ENCODE results near the gene ADGRL3. TPM values are rescaled to one million over a fixed set of nuclear protein-coding genes. Genes with fewer than 3 reads are reported as not detected.

Gene ADGRL3
- total and polyA plus RNA-seq, 4 donors = 0.07 to 1.7 (median 0.82) TPM

DNA sequence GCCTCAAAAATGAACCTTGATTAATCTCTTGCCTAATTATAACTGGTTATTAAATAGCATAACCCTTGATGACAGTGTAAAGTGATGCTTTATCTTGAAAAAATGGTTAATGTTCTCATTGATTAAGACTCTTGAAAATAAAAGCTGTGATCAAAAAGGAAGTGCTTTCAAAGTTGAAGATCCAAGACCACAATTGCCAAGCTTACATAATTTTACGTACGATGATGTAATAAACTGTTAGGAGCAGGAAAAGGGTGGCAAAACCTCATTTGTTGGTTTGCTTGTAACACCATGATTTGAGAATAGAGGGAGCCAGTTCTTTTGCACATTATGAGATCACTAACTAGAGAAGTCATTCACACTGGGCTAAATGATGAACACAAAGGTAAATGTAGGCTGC lies 322.2 kb downstream of the ADGRL3 start (continued):
- TF ChIP-seq TAF1 (conservative IDR thresholded peaks at IDR 0.05) = no peak
- no peak for TF ChIP-seq RXRA (IDR thresholded peaks at IDR 0.05)
- no peak for TF ChIP-seq MAX (IDR thresholded peaks at IDR 0.05)

GRCh38 chr4:61527888-61528287 lies 327.8 kb downstream of the ADGRL3 start:
- no peak overlapping the region for H3K27ac ChIP-seq (ENCODE audit: low read depth in 1 of 2, low read length in 2 of 2)
- WGBS = 86% methylated on average over 4 of the region's 4 CpGs
- no peak for TF ChIP-seq YY1 (IDR thresholded peaks at IDR 0.05)
- TF ChIP-seq, protein P1, sequence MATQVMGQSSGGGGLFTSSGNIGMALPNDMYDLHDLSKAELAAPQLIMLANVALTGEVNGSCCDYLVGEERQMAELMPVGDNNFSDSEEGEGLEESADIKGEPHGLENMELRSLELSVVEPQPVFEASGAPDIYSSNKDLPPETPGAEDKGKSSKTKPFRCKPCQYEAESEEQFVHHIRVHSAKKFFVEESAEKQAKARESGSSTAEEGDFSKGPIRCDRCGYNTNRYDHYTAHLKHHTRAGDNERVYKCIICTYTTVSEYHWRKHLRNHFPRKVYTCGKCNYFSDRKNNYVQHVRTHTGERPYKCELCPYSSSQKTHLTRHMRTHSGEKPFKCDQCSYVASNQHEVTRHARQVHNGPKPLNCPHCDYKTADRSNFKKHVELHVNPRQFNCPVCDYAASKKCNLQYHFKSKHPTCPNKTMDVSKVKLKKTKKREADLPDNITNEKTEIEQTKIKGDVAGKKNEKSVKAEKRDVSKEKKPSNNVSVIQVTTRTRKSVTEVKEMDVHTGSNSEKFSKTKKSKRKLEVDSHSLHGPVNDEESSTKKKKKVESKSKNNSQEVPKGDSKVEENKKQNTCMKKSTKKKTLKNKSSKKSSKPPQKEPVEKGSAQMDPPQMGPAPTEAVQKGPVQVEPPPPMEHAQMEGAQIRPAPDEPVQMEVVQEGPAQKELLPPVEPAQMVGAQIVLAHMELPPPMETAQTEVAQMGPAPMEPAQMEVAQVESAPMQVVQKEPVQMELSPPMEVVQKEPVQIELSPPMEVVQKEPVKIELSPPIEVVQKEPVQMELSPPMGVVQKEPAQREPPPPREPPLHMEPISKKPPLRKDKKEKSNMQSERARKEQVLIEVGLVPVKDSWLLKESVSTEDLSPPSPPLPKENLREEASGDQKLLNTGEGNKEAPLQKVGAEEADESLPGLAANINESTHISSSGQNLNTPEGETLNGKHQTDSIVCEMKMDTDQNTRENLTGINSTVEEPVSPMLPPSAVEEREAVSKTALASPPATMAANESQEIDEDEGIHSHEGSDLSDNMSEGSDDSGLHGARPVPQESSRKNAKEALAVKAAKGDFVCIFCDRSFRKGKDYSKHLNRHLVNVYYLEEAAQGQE (IDR thresholded peaks at IDR 0.05) = no peak
- TF ChIP-seq HNF4G (IDR thresholded peaks at IDR 0.05) = no peak
- TF ChIP-seq RXRA (IDR thresholded peaks at IDR 0.05) = no peak
- no peak for TF ChIP-seq ZBTB33 (IDR thresholded peaks at IDR 0.05)
- TF ChIP-seq GABPA (IDR thresholded peaks at IDR 0.05 in 1 of 2, conservative IDR thresholded peaks at IDR 0.05 in 1 of 2) = no peak
- TF ChIP-seq FOXA1 (IDR thresholded peaks at IDR 0.05) = no peak
- no peak for TF ChIP-seq EGR1 (IDR thresholded peaks at IDR 0.05; ENCODE audit: low read depth in 2 of 2)
- no peak for TF ChIP-seq HNF4A (conservative IDR thresholded peaks at IDR 0.05)
- no peak for TF ChIP-seq NR2F2 (IDR thresholded peaks at IDR 0.05)
- TF ChIP-seq SP1 (IDR thresholded peaks at IDR 0.05) = no peak
- no peak for TF ChIP-seq TAF1 (conservative IDR thresholded peaks at IDR 0.05)
- no peak for TF ChIP-seq RAD21 (IDR thresholded peaks at IDR 0.05)
- TF ChIP-seq JUND (IDR thresholded peaks at IDR 0.05) = no peak
- H3K4me3 ChIP-seq (ENCODE audit: low read depth in 1 of 3, low read length in 3 of 3) = no peak overlapping the region
- H3K4me1 ChIP-seq (ENCODE audit: control insufficient read depth in 4 of 4, insufficient read depth in 4 of 4, low read length in 3 of 4) = no peaks in the 10 kb centered on the region
- no peaks in the 10 kb centered on the region for H3K27me3 ChIP-seq (ENCODE audit: control insufficient read depth in 4 of 4, insufficient read depth in 4 of 4, low read length in 3 of 4)
- H3K36me3 ChIP-seq (ENCODE audit: control insufficient read depth in 4 of 4, insufficient read depth in 3 of 4, low read depth in 1 of 4, low read length in 3 of 4) = no peaks in the 10 kb centered on the region
- no peak overlapping the region for H3K9ac ChIP-seq (ENCODE audit: low read depth in 1 of 2, low read length in 2 of 2)
- DNase-seq (ENCODE audit: low spot score) = no peak
- H3K9me3 ChIP-seq (ENCODE audit: control insufficient read depth in 4 of 4, low read length in 3 of 4) = no peaks in the 10 kb centered on the region

GRCh38 chr4:61528595-61528994 lies 328.5 kb downstream of the ADGRL3 start:
- Histone ChIP-seq H3K4me1 (ENCODE audit: control insufficient read depth in 4 of 4, insufficient read depth in 4 of 4, low read length in 3 of 4) (no peaks in the 10 kb centered on the region), H3K27me3 (ENCODE audit: control insufficient read depth in 4 of 4, insufficient read depth in 4 of 4, low read length in 3 of 4) (no peaks in the 10 kb centered on the region), H3K9me3 (ENCODE audit: control insufficient read depth in 4 of 4, low read length in 3 of 4) (no peaks in the 10 kb centered on the region), H3K27ac (ENCODE audit: low read depth in 1 of 2, low read length in 2 of 2) (no peak overlapping the region), H3K36me3 (ENCODE audit: control insufficient read depth in 4 of 4, insufficient read depth in 3 of 4, low read depth in 1 of 4, low read length in 3 of 4) (no peaks in the 10 kb centered on the region), H3K9ac (ENCODE audit: low read depth in 1 of 2, low read length in 2 of 2) (no peak overlapping the region), H3K4me3 (ENCODE audit: low read depth in 1 of 3, low read length in 3 of 3) (no peak overlapping the region)
- no peak for DNase-seq (ENCODE audit: low spot score)
- WGBS = 95% methylated on average over 1 of the region's 1 CpG
- TF ChIP-seq FOXA1 (IDR thresholded peaks at IDR 0.05) = no peak
- no peak for TF ChIP-seq RAD21 (IDR thresholded peaks at IDR 0.05)
- no peak for TF ChIP-seq TAF1 (conservative IDR thresholded peaks at IDR 0.05)
- no peak for TF ChIP-seq GABPA (IDR thresholded peaks at IDR 0.05 in 1 of 2, conservative IDR thresholded peaks at IDR 0.05 in 1 of 2)
- TF ChIP-seq HNF4A (conservative IDR thresholded peaks at IDR 0.05) = no peak
- TF ChIP-seq, protein P2, sequence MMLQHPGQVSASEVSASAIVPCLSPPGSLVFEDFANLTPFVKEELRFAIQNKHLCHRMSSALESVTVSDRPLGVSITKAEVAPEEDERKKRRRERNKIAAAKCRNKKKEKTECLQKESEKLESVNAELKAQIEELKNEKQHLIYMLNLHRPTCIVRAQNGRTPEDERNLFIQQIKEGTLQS (IDR thresholded peaks at IDR 0.05) = no peak
- TF ChIP-seq YY1 (IDR thresholded peaks at IDR 0.05) = no peak
- TF ChIP-seq MAX (IDR thresholded peaks at IDR 0.05) = no peak
- TF ChIP-seq, protein P3, sequence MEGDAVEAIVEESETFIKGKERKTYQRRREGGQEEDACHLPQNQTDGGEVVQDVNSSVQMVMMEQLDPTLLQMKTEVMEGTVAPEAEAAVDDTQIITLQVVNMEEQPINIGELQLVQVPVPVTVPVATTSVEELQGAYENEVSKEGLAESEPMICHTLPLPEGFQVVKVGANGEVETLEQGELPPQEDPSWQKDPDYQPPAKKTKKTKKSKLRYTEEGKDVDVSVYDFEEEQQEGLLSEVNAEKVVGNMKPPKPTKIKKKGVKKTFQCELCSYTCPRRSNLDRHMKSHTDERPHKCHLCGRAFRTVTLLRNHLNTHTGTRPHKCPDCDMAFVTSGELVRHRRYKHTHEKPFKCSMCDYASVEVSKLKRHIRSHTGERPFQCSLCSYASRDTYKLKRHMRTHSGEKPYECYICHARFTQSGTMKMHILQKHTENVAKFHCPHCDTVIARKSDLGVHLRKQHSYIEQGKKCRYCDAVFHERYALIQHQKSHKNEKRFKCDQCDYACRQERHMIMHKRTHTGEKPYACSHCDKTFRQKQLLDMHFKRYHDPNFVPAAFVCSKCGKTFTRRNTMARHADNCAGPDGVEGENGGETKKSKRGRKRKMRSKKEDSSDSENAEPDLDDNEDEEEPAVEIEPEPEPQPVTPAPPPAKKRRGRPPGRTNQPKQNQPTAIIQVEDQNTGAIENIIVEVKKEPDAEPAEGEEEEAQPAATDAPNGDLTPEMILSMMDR (IDR thresholded peaks at IDR 0.05; ENCODE audit: low read depth, low read length, missing input control) = no peak
- TF ChIP-seq NR2F2 (IDR thresholded peaks at IDR 0.05) = no peak
- TF ChIP-seq, protein P1 (IDR thresholded peaks at IDR 0.05) = no peak
- TF ChIP-seq SP1 (IDR thresholded peaks at IDR 0.05) = no peak
- TF ChIP-seq JUND (IDR thresholded peaks at IDR 0.05) = no peak
- no peak for TF ChIP-seq EGR1 (IDR thresholded peaks at IDR 0.05; ENCODE audit: low read depth in 2 of 2)

Data from liver (tissue), 9 donors.